HepG2 (cell line): Measurements from ENCODE around the gene TXN2. TPM values are rescaled to one million over a fixed set of nuclear protein-coding genes. Genes with fewer than 3 reads are reported as not detected.

Experiments used
- BORCS8-MEF2B ChIP-seq: sonication (generic); formaldehyde crosslinking; IDR thresholded peaks from 2 replicates; pipeline ENCODE4 v1.8.0; 2022; ENCODE audit warnings: mild to moderate bottlenecking, missing genetic modification reagents
- FOXA1 ChIP-seq, 2 experiments: fragments of 450-650 bp in 1 of 2; sonication (generic) in 1 of 2; formaldehyde crosslinking in 1 of 2; IDR thresholded peaks; 2 replicates each; pipeline versions ENCODE4 v1.4.0 to v1.6.1; 2016 to 2020; ENCODE audit warnings: missing genetic modification reagents in 1 of 2
- GZF1 ChIP-seq: sonication (generic); formaldehyde crosslinking; IDR thresholded peaks from 2 replicates; pipeline ENCODE4 v1.5.1; 2020; ENCODE audit warnings: mild to moderate bottlenecking, missing genetic modification reagents
- HOXA9 ChIP-seq: sonication (generic); formaldehyde crosslinking; IDR thresholded peaks from 2 replicates; pipeline ENCODE4 v1.8.1; 2022; ENCODE audit warnings: missing genetic modification reagents, mild to moderate bottlenecking, moderate library complexity, borderline replicate concordance
- KDM6A ChIP-seq: IDR thresholded peaks from 2 replicates; pipeline ENCODE4 v1.6.1; 2016; ENCODE audit warnings: low read depth
- NFKBIZ ChIP-seq: IDR thresholded peaks from 2 replicates; pipeline ENCODE4 v1.6.1; 2018; ENCODE audit warnings: missing genetic modification reagents, missing compliant biosample characterization
- PHB2 ChIP-seq: fragments of 450-650 bp; IDR thresholded peaks from 2 replicates; pipeline ENCODE4 v1.6.1; 2018; ENCODE audit not compliant: partially characterized antibody
- WIZ ChIP-seq: sonication (generic); formaldehyde crosslinking; IDR thresholded peaks from 2 replicates; pipeline ENCODE4 v1.5.1; 2020; ENCODE audit warnings: mild to moderate bottlenecking, missing genetic modification reagents
- ZBTB34 ChIP-seq: sonication (generic); formaldehyde crosslinking; IDR thresholded peaks from 2 replicates; pipeline ENCODE4 v1.8.0; 2022; ENCODE audit warnings: mild to moderate bottlenecking, missing genetic modification reagents
- ZMYM4 ChIP-seq: sonication (generic); formaldehyde crosslinking; IDR thresholded peaks from 2 replicates; pipeline ENCODE4 v1.8.1; 2023; ENCODE audit warnings: mild to moderate bottlenecking, missing genetic modification reagents
- ZNF317 ChIP-seq: sonication (generic); formaldehyde crosslinking; IDR thresholded peaks from 2 replicates; pipeline ENCODE4 v1.5.0; 2020; ENCODE audit warnings: mild to moderate bottlenecking, missing genetic modification reagents
- ZNF562 ChIP-seq: sonication (generic); formaldehyde crosslinking; IDR thresholded peaks from 2 replicates; pipeline ENCODE4 v1.8.0; 2022; ENCODE audit warnings: missing genetic modification reagents, borderline replicate concordance
- ZNF672 ChIP-seq: sonication (generic); formaldehyde crosslinking; IDR thresholded peaks from 2 replicates; pipeline ENCODE4 v1.8.1; 2022; ENCODE audit warnings: missing genetic modification reagents
- ZNF773 ChIP-seq: sonication (generic); formaldehyde crosslinking; IDR thresholded peaks from 2 replicates; pipeline ENCODE4 v1.4.0; 2020; ENCODE audit warnings: missing genetic modification reagents, borderline replicate concordance
- ZNF839 ChIP-seq: sonication (generic); formaldehyde crosslinking; IDR thresholded peaks from 2 replicates; pipeline ENCODE4 v1.4.0; 2020; ENCODE audit warnings: missing genetic modification reagents, mild to moderate bottlenecking, borderline replicate concordance
- polyA plus RNA-seq, 8 experiments: library from polyadenylated mRNA; depleted of rRNA in 3 of 8; stranded (reverse) in 7 of 8; unstranded in 1 of 8; fragments of >200 nt; fragmentation: Illumina TruSeq in 4 of 8; extraction: Trizol in 4 of 8; gene quantifications; 2 replicates each; pipeline versions ENCODE4 v1.2.1 to v1.2.3, GENCODE V29; 2011 to 2016; ENCODE audit warnings: low read depth in 4 of 8, missing spikeins in 1 of 8, mixed read lengths in 1 of 8; ENCODE audit not compliant: insufficient read depth in 1 of 8
- total RNA-seq, 5 experiments: library from RNA; depleted of rRNA; stranded (reverse); fragments of >200 nt; fragmentation: Illumina TruSeq; extraction: Trizol; gene quantifications; 2 replicates each; pipeline ENCODE4 v1.2.3, GENCODE V29; 2016; ENCODE audit warnings: low read depth in 1 of 5
- TF ChIP-seq, protein P1 (sequence below): IDR thresholded peaks from 2 replicates; pipeline ENCODE4 v1.6.1; 2016; ENCODE audit warnings: low read depth, missing genetic modification reagents, missing compliant biosample characterization
- TF ChIP-seq, protein P2 (sequence below): sonication (generic); formaldehyde crosslinking; IDR thresholded peaks from 2 replicates; pipeline ENCODE4 v1.4.0; 2020; ENCODE audit warnings: mild to moderate bottlenecking, missing genetic modification reagents, borderline replicate concordance

The TXN2 gene
- total and polyA plus RNA-seq, 2 of the 13 experiments (the other 11 are each of a cell fraction or from before 2014, with no cell fraction given), result 41.4 to 109 TPM

DNA sequence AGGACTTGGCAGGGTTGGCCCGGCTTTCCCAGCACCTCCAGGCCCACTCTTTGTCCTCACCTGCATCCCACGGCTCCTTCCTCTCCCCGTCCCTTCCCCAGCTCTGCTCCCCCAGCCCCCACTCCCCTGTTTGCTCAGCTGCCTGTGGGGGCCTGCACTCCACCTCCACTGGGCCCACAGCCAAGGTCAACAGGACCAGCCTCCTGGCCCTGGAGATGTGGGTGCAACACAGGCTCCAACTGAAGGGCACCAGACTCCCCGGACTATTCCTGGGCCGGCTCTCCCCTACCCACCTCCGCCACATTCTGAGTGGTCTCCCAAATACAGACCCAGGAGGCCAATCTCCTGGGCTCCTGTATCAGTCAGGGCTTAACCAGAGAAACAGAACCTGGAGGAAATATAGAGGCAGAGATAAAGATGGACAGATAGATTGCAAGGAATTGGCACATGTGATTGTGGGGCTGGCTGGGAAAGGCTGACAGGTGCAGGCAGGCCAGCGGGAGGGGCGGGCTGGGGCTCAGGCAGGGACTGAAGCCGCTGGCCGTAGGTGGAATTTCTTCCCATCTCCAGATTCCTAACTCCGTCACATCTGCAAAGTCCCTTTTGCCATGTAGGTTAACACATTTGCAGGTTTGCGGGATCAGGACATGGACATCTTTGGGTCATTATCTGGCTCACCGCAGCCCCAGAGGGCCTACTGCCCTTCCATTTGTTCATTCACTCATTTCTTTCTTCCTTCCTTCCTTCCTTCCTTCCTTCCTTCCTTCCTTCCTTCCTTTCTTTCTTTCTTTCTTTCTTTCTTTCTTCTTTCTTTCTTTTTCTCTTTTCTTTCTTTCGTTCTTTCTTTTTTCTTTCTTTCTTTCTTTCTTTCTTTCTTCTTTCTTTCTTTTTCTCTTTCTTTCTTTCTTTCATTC is 47.9 kb downstream of the TXN2 start (continued):
- TF ChIP-seq, protein P1, sequence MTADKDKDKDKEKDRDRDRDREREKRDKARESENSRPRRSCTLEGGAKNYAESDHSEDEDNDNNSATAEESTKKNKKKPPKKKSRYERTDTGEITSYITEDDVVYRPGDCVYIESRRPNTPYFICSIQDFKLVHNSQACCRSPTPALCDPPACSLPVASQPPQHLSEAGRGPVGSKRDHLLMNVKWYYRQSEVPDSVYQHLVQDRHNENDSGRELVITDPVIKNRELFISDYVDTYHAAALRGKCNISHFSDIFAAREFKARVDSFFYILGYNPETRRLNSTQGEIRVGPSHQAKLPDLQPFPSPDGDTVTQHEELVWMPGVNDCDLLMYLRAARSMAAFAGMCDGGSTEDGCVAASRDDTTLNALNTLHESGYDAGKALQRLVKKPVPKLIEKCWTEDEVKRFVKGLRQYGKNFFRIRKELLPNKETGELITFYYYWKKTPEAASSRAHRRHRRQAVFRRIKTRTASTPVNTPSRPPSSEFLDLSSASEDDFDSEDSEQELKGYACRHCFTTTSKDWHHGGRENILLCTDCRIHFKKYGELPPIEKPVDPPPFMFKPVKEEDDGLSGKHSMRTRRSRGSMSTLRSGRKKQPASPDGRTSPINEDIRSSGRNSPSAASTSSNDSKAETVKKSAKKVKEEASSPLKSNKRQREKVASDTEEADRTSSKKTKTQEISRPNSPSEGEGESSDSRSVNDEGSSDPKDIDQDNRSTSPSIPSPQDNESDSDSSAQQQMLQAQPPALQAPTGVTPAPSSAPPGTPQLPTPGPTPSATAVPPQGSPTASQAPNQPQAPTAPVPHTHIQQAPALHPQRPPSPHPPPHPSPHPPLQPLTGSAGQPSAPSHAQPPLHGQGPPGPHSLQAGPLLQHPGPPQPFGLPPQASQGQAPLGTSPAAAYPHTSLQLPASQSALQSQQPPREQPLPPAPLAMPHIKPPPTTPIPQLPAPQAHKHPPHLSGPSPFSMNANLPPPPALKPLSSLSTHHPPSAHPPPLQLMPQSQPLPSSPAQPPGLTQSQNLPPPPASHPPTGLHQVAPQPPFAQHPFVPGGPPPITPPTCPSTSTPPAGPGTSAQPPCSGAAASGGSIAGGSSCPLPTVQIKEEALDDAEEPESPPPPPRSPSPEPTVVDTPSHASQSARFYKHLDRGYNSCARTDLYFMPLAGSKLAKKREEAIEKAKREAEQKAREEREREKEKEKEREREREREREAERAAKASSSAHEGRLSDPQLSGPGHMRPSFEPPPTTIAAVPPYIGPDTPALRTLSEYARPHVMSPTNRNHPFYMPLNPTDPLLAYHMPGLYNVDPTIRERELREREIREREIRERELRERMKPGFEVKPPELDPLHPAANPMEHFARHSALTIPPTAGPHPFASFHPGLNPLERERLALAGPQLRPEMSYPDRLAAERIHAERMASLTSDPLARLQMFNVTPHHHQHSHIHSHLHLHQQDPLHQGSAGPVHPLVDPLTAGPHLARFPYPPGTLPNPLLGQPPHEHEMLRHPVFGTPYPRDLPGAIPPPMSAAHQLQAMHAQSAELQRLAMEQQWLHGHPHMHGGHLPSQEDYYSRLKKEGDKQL (CRISPR knock-in tag), result peak; percentile 82
- TF ChIP-seq ZBTB34 (CRISPR knock-in tag), result peak; percentile 26; the same call in 1 of the 2 replicates
- no peak for TF ChIP-seq HOXA9 (CRISPR knock-in tag)
- TF ChIP-seq ZNF317, result no peak
- no peak for TF ChIP-seq WIZ (CRISPR knock-in tag)
- peak; percentile 29; the same call in 1 of the 2 replicates for TF ChIP-seq BORCS8-MEF2B (CRISPR knock-in tag)
- peak; percentile 79 for TF ChIP-seq FOXA1 (IDR thresholded peaks at IDR 0.05)
- TF ChIP-seq FOXA1 (CRISPR knock-in tag; IDR thresholded peaks at IDR 0.05), result peak; percentile 100
- peak; percentile 68 for TF ChIP-seq NFKBIZ (CRISPR knock-in tag)
- no peak for TF ChIP-seq ZNF672 (CRISPR knock-in tag)
- no peak for TF ChIP-seq ZMYM4 (CRISPR knock-in tag)
- peak; percentile 53; the same call in 1 of the 2 replicates for TF ChIP-seq GZF1
- no peak for TF ChIP-seq ZNF839 (CRISPR knock-in tag)
- no peak for TF ChIP-seq PHB2
- peak; percentile 93 for TF ChIP-seq KDM6A
- TF ChIP-seq ZNF773 (CRISPR knock-in tag), result no peak
- no peak for TF ChIP-seq ZNF562 (CRISPR knock-in tag)
- TF ChIP-seq, protein P2, sequence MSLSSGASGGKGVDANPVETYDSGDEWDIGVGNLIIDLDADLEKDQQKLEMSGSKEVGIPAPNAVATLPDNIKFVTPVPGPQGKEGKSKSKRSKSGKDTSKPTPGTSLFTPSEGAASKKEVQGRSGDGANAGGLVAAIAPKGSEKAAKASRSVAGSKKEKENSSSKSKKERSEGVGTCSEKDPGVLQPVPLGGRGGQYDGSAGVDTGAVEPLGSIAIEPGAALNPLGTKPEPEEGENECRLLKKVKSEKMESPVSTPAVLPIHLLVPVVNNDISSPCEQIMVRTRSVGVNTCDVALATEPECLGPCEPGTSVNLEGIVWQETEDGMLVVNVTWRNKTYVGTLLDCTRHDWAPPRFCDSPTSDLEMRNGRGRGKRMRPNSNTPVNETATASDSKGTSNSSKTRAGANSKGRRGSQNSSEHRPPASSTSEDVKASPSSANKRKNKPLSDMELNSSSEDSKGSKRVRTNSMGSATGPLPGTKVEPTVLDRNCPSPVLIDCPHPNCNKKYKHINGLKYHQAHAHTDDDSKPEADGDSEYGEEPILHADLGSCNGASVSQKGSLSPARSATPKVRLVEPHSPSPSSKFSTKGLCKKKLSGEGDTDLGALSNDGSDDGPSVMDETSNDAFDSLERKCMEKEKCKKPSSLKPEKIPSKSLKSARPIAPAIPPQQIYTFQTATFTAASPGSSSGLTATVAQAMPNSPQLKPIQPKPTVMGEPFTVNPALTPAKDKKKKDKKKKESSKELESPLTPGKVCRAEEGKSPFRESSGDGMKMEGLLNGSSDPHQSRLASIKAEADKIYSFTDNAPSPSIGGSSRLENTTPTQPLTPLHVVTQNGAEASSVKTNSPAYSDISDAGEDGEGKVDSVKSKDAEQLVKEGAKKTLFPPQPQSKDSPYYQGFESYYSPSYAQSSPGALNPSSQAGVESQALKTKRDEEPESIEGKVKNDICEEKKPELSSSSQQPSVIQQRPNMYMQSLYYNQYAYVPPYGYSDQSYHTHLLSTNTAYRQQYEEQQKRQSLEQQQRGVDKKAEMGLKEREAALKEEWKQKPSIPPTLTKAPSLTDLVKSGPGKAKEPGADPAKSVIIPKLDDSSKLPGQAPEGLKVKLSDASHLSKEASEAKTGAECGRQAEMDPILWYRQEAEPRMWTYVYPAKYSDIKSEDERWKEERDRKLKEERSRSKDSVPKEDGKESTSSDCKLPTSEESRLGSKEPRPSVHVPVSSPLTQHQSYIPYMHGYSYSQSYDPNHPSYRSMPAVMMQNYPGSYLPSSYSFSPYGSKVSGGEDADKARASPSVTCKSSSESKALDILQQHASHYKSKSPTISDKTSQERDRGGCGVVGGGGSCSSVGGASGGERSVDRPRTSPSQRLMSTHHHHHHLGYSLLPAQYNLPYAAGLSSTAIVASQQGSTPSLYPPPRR (CRISPR knock-in tag), result peak; percentile 92
